GM12874 (cell line): ENCODE results near the gene NUP93.

Source experiments
- TF ChIP-seq, protein P1 (sequence below): IDR thresholded peaks from 2 replicates; pipeline ENCODE4 v1.5.1; 2011; ENCODE audit warnings: low read depth, mild to moderate bottlenecking, control low read depth, low read length, moderate library complexity; ENCODE audit not compliant: insufficient read depth

NUP93 gene

DNA sequence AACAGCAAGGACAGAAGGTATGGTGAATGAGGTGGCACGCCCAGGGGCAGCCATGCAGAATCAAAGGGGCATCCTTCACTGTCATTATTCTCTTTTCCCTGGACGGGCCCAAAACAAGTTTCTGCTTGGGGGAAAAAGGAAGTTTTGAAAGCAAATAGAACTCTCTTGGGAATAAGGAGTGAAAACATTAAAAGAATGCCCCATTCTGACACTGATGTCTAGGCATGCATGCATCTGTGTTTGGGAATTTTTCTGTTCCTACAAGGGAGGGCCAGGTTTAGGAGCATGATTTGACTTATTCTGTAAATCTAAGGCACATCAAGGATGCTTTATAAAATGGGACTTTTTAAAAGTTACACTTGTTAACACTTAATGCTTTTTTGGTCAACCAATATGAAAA, 100.7 kb downstream of the NUP93 start:
- TF ChIP-seq, protein P1, sequence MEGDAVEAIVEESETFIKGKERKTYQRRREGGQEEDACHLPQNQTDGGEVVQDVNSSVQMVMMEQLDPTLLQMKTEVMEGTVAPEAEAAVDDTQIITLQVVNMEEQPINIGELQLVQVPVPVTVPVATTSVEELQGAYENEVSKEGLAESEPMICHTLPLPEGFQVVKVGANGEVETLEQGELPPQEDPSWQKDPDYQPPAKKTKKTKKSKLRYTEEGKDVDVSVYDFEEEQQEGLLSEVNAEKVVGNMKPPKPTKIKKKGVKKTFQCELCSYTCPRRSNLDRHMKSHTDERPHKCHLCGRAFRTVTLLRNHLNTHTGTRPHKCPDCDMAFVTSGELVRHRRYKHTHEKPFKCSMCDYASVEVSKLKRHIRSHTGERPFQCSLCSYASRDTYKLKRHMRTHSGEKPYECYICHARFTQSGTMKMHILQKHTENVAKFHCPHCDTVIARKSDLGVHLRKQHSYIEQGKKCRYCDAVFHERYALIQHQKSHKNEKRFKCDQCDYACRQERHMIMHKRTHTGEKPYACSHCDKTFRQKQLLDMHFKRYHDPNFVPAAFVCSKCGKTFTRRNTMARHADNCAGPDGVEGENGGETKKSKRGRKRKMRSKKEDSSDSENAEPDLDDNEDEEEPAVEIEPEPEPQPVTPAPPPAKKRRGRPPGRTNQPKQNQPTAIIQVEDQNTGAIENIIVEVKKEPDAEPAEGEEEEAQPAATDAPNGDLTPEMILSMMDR = no peak

GRCh38 chr16:56832768-56833167, 102.8 kb downstream of the NUP93 start:
- TF ChIP-seq, protein P1 = no peak

- TF ChIP-seq, protein P1 = no peak
Measured at GRCh38 chr16:56833243-56833970, 103.5 kb downstream of the NUP93 start.

DNA sequence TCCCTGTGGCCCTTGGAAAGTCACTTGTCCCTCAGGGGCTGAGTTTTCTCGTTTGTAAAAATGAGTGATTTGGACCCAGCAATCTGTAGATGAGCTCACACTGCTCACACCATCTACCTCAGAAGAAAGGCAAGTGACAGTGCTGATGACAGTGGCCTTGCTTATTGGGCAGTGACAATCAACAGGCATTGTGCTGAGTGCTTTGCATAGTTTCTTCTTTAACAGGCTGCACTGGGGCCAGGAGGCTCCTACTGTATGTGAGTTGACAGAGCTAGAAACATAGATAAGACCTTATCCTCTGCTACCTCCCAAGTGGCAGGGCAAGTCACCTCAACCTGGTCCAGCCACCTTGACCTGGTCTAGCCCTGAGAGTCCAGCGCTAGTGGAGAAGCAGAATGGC, 105.4 kb downstream of the NUP93 start:
- TF ChIP-seq, protein P1 = no peak

DNA sequence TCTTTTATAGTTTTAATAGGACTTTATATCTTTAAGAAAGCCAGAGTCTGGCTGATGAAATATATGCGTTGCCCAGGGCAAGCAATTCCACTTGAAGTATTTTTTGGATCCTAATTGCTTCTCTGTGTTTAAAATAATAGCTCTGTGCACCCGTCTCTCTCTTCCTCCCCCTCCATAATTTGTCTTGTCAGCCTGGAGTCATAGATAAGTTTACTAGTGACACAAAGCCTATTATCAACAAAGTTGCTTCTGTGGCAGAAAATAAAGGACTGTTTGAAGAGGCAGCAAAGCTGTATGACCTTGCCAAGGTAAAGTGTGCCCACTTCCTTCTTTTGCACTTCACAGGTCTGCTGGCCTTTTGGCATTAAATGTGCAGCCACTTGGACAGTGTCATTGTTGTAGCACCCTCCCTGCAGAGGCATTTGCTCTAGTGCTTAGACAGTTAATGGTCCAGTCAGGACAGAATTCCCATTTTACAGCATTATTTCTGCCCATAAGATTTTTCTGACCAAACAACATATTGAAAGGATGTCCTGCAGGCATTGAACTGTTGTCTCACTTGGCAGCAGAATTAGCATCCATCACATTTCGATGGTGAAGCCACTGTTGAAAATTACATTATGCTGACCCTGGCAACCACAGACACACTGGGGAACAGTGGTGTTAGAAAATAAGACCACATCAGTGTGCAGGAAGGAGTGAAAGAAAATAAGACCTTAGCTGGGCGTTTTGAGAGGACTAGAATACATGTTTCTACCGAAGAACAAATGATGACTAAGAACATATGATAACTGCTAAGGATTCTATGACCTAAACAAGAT, 106.7 kb downstream of the NUP93 start:
- TF ChIP-seq, protein P1 = no peak

DNA sequence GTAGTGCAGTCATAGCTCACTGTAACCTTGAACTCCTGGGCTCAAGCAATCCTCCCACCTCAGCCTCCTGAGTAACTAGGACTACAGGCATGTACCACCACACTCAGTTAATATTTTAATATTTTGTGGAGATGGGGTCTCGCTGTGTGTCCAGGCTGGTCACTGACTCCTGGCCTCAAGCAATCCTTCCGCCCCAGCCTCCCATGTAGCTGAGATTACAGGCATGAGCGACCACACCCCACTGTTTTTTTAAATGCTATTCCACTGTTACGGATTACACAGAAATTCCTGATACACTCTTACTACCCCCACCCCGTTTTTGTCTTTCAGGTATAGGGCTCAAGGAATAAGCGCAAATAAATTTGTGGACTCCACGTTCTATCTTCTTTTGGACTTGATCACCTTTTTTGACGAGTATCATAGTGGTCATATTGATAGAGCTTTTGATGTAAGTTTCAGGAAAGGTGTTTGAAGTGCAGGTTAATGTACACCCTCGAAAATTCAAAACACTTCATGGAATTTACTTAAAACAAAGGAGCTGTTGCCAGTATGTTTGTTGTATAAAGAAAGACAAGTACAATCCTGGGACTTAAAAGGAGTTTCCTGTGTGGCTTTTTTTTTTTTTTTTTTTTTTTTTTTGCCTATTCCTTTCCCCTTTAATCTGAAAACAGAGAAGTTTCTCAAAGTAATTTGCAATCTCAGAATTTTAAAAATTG, 108.9 kb downstream of the NUP93 start:
- TF ChIP-seq, protein P1 = no peak

- TF ChIP-seq, protein P1 = no peak
Measured at GRCh38 chr16:56841233-56841632, 111.3 kb downstream of the NUP93 start.
